ENCODE data around the gene ALB.

ALB gene

GRCh38 chr4:73411731-73412414 lies 7.8 kb downstream of the ALB start:
- TF ChIP-seq, protein P1, sequence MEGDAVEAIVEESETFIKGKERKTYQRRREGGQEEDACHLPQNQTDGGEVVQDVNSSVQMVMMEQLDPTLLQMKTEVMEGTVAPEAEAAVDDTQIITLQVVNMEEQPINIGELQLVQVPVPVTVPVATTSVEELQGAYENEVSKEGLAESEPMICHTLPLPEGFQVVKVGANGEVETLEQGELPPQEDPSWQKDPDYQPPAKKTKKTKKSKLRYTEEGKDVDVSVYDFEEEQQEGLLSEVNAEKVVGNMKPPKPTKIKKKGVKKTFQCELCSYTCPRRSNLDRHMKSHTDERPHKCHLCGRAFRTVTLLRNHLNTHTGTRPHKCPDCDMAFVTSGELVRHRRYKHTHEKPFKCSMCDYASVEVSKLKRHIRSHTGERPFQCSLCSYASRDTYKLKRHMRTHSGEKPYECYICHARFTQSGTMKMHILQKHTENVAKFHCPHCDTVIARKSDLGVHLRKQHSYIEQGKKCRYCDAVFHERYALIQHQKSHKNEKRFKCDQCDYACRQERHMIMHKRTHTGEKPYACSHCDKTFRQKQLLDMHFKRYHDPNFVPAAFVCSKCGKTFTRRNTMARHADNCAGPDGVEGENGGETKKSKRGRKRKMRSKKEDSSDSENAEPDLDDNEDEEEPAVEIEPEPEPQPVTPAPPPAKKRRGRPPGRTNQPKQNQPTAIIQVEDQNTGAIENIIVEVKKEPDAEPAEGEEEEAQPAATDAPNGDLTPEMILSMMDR (conservative IDR thresholded peaks at IDR 0.05; ENCODE audit: control insufficient read depth, insufficient read depth, low read depth, low read length): no peak

GRCh38 chr4:73413294-73413755 lies 9.2 kb downstream of the ALB start:
- TF ChIP-seq, protein P1 (conservative IDR thresholded peaks at IDR 0.05; ENCODE audit: control insufficient read depth, insufficient read depth, low read depth, low read length): no peak
- H3K4me3 ChIP-seq (ENCODE audit: control insufficient read depth, low read depth, low read length): no peak overlapping the region
- no peak for DNase-seq (ENCODE audit: low read depth)

More at GRCh38 chr4:73411731-73412414, 7.8 kb downstream of the ALB start:
- H3K4me3 ChIP-seq (ENCODE audit: control insufficient read depth, low read depth, low read length): no peak overlapping the region
- no peak for DNase-seq (ENCODE audit: low read depth)

DNA sequence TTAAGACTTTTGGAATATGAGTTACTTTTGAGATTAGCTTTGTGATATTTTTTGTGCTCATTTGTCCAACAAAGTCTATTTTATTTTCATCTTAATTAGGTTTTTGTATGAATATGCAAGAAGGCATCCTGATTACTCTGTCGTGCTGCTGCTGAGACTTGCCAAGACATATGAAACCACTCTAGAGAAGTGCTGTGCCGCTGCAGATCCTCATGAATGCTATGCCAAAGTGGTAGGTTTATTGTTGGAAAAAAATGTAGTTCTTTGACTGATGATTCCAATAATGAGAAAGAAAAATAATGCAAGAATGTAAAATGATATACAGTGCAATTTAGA lies 10.8 kb downstream of the ALB start:
- no peak for DNase-seq (ENCODE audit: low read depth)
- TF ChIP-seq, protein P1 (conservative IDR thresholded peaks at IDR 0.05; ENCODE audit: control insufficient read depth, insufficient read depth, low read depth, low read length): no peak
- H3K4me3 ChIP-seq (ENCODE audit: control insufficient read depth, low read depth, low read length): no peak overlapping the region

GRCh38 chr4:73415807-73416238 lies 11.7 kb downstream of the ALB start:
- no peak overlapping the region for H3K4me3 ChIP-seq (ENCODE audit: control insufficient read depth, low read depth, low read length)
- DNase-seq (ENCODE audit: low read depth): peak; percentile 14
- TF ChIP-seq, protein P1 (conservative IDR thresholded peaks at IDR 0.05; ENCODE audit: control insufficient read depth, insufficient read depth, low read depth, low read length): no peak

GRCh38 chr4:73416423-73417087 lies 12.5 kb downstream of the ALB start:
- TF ChIP-seq, protein P1 (conservative IDR thresholded peaks at IDR 0.05; ENCODE audit: control insufficient read depth, insufficient read depth, low read depth, low read length): no peak
- no peak for DNase-seq (ENCODE audit: low read depth)
- no peak overlapping the region for H3K4me3 ChIP-seq (ENCODE audit: control insufficient read depth, low read depth, low read length)

DNA sequence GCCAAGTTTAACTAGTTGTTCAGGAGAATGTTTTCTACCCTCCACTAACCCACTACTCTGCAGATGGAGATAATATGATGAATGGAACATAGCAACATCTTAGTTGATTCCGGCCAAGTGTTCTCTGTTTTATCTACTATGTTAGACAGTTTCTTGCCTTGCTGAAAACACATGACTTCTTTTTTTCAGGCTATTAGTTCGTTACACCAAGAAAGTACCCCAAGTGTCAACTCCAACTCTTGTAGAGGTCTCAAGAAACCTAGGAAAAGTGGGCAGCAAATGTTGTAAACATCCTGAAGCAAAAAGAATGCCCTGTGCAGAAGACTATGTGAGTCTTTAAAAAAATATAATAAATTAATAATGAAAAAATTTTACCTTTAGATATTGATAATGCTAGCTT lies 13.3 kb downstream of the ALB start:
- H3K4me3 ChIP-seq (ENCODE audit: control insufficient read depth, low read depth, low read length): no peak overlapping the region
- no peak for DNase-seq (ENCODE audit: low read depth)
- TF ChIP-seq, protein P1 (conservative IDR thresholded peaks at IDR 0.05; ENCODE audit: control insufficient read depth, insufficient read depth, low read depth, low read length): no peak

Data from fibroblast of mammary gland (primary cell).